ENCODE results near the gene PKN2. TPM values are rescaled to one million over a fixed set of nuclear protein-coding genes. Genes with fewer than 3 reads are reported as not detected.

PKN2 gene
- total and polyA plus RNA-seq, 9 of the 15 experiments (the other 6 are each of a cell fraction or from before 2014, with no cell fraction given) = 4.5 to 25.3 (median 19.2) TPM

DNA sequence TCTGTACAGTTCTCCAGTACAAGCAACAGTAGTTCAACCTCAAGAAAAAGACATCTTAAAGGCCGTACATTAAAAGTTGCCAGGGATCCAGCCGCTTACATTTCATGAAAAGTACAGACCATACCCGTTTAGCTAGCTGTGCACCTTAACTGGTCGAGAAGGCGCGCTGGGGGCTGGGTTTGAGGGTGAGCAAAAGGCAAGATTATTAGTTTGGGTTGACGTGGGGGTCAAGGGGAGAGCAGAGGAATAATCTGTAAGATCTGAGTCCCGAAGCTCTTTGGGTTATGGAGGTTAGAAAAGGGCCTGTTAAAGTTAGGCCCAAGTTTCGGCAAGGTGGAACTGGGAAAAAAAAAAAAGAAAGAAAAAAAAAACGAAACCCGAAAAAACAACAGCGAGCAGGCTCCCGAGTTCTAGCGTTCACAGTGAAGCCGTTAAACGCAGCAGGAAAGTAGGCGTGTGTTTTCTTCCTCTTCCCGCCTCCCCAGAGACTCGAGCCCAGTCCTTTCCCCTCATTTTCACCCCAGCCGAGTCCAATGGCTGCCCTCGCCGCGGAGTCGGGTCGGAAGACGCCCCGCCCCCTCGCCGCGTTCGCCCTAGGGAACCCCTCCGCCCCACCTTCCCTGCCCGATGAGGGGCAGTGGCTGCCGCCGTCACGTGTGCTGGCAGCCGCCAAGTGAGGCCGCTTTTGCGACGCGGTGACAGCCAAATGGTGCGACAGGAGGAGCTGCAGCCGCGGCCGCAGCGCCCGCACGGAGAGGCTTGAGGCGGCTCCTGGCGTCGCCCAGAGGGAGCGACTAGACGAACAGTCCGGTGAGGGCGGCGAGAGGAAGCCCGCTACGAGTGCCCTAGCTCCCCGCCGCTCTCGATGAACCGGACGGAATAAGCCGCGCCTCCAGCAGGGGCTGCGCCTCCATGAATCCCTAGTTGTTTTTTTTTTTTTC is at the start of gene PKN2 (continued):
- TF ChIP-seq, protein P1, sequence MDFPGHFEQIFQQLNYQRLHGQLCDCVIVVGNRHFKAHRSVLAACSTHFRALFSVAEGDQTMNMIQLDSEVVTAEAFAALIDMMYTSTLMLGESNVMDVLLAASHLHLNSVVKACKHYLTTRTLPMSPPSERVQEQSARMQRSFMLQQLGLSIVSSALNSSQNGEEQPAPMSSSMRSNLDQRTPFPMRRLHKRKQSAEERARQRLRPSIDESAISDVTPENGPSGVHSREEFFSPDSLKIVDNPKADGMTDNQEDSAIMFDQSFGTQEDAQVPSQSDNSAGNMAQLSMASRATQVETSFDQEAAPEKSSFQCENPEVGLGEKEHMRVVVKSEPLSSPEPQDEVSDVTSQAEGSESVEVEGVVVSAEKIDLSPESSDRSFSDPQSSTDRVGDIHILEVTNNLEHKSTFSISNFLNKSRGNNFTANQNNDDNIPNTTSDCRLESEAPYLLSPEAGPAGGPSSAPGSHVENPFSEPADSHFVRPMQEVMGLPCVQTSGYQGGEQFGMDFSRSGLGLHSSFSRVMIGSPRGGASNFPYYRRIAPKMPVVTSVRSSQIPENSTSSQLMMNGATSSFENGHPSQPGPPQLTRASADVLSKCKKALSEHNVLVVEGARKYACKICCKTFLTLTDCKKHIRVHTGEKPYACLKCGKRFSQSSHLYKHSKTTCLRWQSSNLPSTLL (IDR thresholded peaks at IDR 0.05) = no peak
- TF ChIP-seq SREBF1 (IDR thresholded peaks at IDR 0.05; ENCODE audit: borderline replicate concordance, low read depth, low read length) = no peak
- TF ChIP-seq ZNF830 (CRISPR knock-in tag; IDR thresholded peaks at IDR 0.05) = no peak
- no peak for TF ChIP-seq NCOA1 (IDR thresholded peaks at IDR 0.05; ENCODE audit: low read depth)
- TF ChIP-seq MTF1 (CRISPR knock-in tag; IDR thresholded peaks at IDR 0.05; ENCODE audit: borderline replicate concordance) = no peak
- TF ChIP-seq NEUROD1 (IDR thresholded peaks at IDR 0.05; ENCODE audit: borderline replicate concordance, low read depth, low read length, partially characterized antibody) = no peak
- TF ChIP-seq, protein P2, sequence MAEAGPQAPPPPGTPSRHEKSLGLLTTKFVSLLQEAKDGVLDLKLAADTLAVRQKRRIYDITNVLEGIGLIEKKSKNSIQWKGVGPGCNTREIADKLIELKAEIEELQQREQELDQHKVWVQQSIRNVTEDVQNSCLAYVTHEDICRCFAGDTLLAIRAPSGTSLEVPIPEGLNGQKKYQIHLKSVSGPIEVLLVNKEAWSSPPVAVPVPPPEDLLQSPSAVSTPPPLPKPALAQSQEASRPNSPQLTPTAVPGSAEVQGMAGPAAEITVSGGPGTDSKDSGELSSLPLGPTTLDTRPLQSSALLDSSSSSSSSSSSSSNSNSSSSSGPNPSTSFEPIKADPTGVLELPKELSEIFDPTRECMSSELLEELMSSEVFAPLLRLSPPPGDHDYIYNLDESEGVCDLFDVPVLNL (CRISPR knock-in tag; IDR thresholded peaks at IDR 0.05; ENCODE audit: low read depth) = peak; percentile 46; the same call in 1 of the 2 replicates
- TF ChIP-seq MTA2 (IDR thresholded peaks at IDR 0.05; ENCODE audit: low read depth) = peak; percentile 18; the same call in 1 of the 2 replicates
- TF ChIP-seq, protein P3, sequence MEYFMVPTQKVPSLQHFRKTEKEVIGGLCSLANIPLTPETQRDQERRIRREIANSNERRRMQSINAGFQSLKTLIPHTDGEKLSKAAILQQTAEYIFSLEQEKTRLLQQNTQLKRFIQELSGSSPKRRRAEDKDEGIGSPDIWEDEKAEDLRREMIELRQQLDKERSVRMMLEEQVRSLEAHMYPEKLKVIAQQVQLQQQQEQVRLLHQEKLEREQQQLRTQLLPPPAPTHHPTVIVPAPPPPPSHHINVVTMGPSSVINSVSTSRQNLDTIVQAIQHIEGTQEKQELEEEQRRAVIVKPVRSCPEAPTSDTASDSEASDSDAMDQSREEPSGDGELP (CRISPR knock-in tag; IDR thresholded peaks at IDR 0.05; ENCODE audit: borderline replicate concordance) = peak; percentile 91
- TF ChIP-seq ZNF3 (CRISPR knock-in tag; IDR thresholded peaks at IDR 0.05) = no peak
- peak; percentile 94 for TF ChIP-seq POLR2H (tag; IDR thresholded peaks at IDR 0.05; ENCODE audit: low read depth)
- TF ChIP-seq FIP1L1 (IDR thresholded peaks at IDR 0.05; ENCODE audit: low read depth, low read length, poor library complexity, severe bottlenecking) = peak; percentile 18
- no peak; the same call in 1 of the 2 replicates for TF ChIP-seq LEF1 (IDR thresholded peaks at IDR 0.05)
- no peak for TF ChIP-seq NFXL1 (CRISPR knock-in tag; IDR thresholded peaks at IDR 0.05)
- peak; percentile 73 for TF ChIP-seq DPF2 (IDR thresholded peaks at IDR 0.05)
- peak; percentile 79; the same call in 1 of the 2 replicates for TF ChIP-seq MTA3 (IDR thresholded peaks at IDR 0.05; ENCODE audit: borderline replicate concordance)
- TF ChIP-seq, protein P4, sequence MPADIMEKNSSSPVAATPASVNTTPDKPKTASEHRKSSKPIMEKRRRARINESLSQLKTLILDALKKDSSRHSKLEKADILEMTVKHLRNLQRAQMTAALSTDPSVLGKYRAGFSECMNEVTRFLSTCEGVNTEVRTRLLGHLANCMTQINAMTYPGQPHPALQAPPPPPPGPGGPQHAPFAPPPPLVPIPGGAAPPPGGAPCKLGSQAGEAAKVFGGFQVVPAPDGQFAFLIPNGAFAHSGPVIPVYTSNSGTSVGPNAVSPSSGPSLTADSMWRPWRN (IDR thresholded peaks at IDR 0.05; ENCODE audit: low read depth) = no peak
- TF ChIP-seq, protein P5, sequence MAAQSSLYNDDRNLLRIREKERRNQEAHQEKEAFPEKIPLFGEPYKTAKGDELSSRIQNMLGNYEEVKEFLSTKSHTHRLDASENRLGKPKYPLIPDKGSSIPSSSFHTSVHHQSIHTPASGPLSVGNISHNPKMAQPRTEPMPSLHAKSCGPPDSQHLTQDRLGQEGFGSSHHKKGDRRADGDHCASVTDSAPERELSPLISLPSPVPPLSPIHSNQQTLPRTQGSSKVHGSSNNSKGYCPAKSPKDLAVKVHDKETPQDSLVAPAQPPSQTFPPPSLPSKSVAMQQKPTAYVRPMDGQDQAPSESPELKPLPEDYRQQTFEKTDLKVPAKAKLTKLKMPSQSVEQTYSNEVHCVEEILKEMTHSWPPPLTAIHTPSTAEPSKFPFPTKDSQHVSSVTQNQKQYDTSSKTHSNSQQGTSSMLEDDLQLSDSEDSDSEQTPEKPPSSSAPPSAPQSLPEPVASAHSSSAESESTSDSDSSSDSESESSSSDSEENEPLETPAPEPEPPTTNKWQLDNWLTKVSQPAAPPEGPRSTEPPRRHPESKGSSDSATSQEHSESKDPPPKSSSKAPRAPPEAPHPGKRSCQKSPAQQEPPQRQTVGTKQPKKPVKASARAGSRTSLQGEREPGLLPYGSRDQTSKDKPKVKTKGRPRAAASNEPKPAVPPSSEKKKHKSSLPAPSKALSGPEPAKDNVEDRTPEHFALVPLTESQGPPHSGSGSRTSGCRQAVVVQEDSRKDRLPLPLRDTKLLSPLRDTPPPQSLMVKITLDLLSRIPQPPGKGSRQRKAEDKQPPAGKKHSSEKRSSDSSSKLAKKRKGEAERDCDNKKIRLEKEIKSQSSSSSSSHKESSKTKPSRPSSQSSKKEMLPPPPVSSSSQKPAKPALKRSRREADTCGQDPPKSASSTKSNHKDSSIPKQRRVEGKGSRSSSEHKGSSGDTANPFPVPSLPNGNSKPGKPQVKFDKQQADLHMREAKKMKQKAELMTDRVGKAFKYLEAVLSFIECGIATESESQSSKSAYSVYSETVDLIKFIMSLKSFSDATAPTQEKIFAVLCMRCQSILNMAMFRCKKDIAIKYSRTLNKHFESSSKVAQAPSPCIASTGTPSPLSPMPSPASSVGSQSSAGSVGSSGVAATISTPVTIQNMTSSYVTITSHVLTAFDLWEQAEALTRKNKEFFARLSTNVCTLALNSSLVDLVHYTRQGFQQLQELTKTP (IDR thresholded peaks at IDR 0.05; ENCODE audit: low read depth in 1 of 2, partially characterized antibody in 2 of 2) = peak in 1 of 2 experiments; percentile 79

Measured in K562 (cell line).